RKO (cell line): ENCODE results near the gene SECTM1.
A peak's percentile ranks its signal among the peaks of the same experiment; 100 is the strongest.
"Not testable (repeated sequence)": the region's sequence is repeated elsewhere in the genome, so short reads cannot be mapped to it uniquely, and the experiment has no call there.

Experiments used
- DNase-seq: peaks from one replicate; pipeline ENCODE4 v3.0.0-alpha.2; 2016; ENCODE audit warnings: low spot score

SECTM1 gene

GRCh38 chr17:82347994-82348393 lies 14.4 kb upstream of the SECTM1 start:
- DNase-seq: not testable (repeated sequence)

- no peak for DNase-seq
These were observed 13.1 kb upstream of the SECTM1 start for GRCh38 chr17:82346342-82347300.

GRCh38 chr17:82345151-82345976 lies 11.8 kb upstream of the SECTM1 start:
- no peak for DNase-seq

GRCh38 chr17:82344175-82344907 lies 10.8 kb upstream of the SECTM1 start:
- no peak for DNase-seq

GRCh38 chr17:82343560-82343959 lies 10.0 kb upstream of the SECTM1 start:
- no peak for DNase-seq

GRCh38 chr17:82342361-82343079 lies 9.0 kb upstream of the SECTM1 start:
- DNase-seq: no peak

- peak; percentile 45 for DNase-seq
These were observed 6.3 kb upstream of the SECTM1 start for GRCh38 chr17:82339634-82340580.

GRCh38 chr17:82338858-82339633 lies 5.5 kb upstream of the SECTM1 start:
- peak; percentile 91 for DNase-seq

- no peak for DNase-seq
These were observed 1.2 kb upstream of the SECTM1 start for GRCh38 chr17:82334622-82335394.

- DNase-seq: no peak
These were observed 647 bp upstream of the SECTM1 start for GRCh38 chr17:82334204-82334621.

- DNase-seq: peak; percentile 78
These were observed 792 bp downstream of the SECTM1 start for GRCh38 chr17:82332669-82333278.

GRCh38 chr17:82331345-82331939 lies 2.1 kb downstream of the SECTM1 start:
- DNase-seq: no peak

- peak; percentile 47 for DNase-seq
These were observed 3.0 kb downstream of the SECTM1 start for GRCh38 chr17:82330322-82331239.

- no peak for DNase-seq
These were observed 3.8 kb downstream of the SECTM1 start for GRCh38 chr17:82329683-82330321.

GRCh38 chr17:82328994-82329507 lies 4.5 kb downstream of the SECTM1 start:
- DNase-seq: no peak
